Chondrocyte (in vitro differentiated cells): Measurements from ENCODE around the gene DYRK1B. TPM values are rescaled to one million over a fixed set of nuclear protein-coding genes. Genes with fewer than 3 reads are reported as not detected.
"Not testable (repeated sequence)": the region's sequence is repeated elsewhere in the genome, so short reads cannot be mapped to it uniquely, and the experiment has no call there.

Experiments used
- DNase-seq: peaks from one replicate; pipeline ENCODE4 v3.0.0; 2021; ENCODE audit warnings: mixed read lengths, low spot score
- H3K27ac Mint-ChIP-seq: one replicate; pipeline ENCODE4 v1.8.0; 2021; ENCODE audit warnings: mild to moderate bottlenecking, moderate library complexity, mixed read lengths; ENCODE audit not compliant: unreplicated experiment
- H3K27me3 Mint-ChIP-seq: 2 replicates; pipeline ENCODE4 v1.8.0; 2021; ENCODE audit warnings: low read depth, mixed read lengths
- H3K36me3 Mint-ChIP-seq: 2 replicates; pipeline ENCODE4 v1.8.0; 2021; ENCODE audit warnings: low read depth, mixed read lengths
- H3K4me1 Mint-ChIP-seq: 2 replicates; pipeline ENCODE4 v1.8.0; 2021; ENCODE audit warnings: low read depth, mild to moderate bottlenecking, mixed read lengths
- H3K4me3 Mint-ChIP-seq: one replicate; pipeline ENCODE4 v1.8.0; 2021; ENCODE audit warnings: mild to moderate bottlenecking, moderate library complexity, mixed read lengths; ENCODE audit not compliant: unreplicated experiment
- H3K9me3 Mint-ChIP-seq: 2 replicates; pipeline ENCODE4 v1.8.0; 2021; ENCODE audit warnings: low read depth, mixed read lengths
- long read RNA-seq: library from polyadenylated mRNA; stranded (forward); transcript quantifications from one replicate; pipeline ENCODE4 v2.0.0, GENCODE V29; 2021
- total RNA-seq: library from RNA; stranded (reverse); gene quantifications from 3 replicates; pipeline ENCODE4 v1.2.1, GENCODE V29; 2021
- TF ChIP-seq, protein P1 (sequence below): fragments of 200-600 bp; sonication (generic); IDR thresholded peaks from 2 replicates; pipeline ENCODE4 v1.5.0; 2021; ENCODE audit warnings: antibody characterized with exemption, mild to moderate bottlenecking, moderate library complexity

DYRK1B gene
- total RNA-seq: 15.0 to 20.0 TPM (median 19.6 TPM) in 3 replicates
- long read RNA-seq, transcript DYRK1B-203 (11 exons, 2,007 nt): major isoform, 17 of 36 reads
- long read RNA-seq, transcript DYRK1B-201 (11 exons, 2,535 nt): minor isoform, 11 of 36 reads
- long read RNA-seq, partial matches to known transcripts: 1 of 36 reads
- long read RNA-seq, other reads (novel, unspliced or antisense): 6 of 36 reads

DNA sequence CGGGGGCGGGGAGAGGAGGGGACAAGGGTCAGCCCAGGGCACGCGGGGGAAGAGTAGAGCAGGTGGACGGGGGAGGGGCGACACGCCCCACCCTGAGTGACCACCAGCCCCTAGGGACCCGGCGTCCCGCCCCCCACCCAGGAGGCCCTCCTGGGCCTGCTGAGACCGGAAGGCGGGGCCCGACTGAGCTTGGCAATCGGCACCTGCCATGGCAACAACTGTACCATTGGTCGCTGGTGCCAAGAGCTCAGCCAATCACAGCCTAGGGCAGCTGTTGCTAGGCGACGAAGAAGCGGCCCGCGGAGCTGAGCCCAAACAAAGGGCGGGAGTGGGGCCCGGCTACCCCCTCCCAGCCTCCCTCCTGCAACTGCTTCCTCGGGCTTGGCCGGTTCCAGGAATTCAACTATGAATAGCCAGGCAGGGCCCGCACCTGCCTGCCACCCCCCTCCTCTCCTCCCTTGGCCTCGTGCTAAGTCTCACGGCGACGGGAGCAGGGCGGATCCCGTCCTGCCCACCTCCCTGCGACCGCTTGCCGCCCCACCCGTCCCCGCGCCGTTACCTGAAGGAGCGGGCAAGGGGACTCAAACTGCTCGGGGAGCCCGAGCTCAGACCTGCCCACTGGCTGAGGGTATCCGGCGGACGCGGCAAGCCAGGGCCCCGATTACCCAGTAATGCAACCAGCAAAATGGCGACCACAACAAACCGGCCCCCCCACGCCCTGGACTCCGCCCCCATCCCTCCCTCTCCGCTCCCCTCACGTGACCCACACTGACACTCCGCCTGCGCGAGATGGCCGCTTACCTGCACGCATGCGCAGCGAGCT lies at the start of gene DYRK1B:
TSS of gene DYRK1B (minus strand) at position 699 of the 823 bp plus-strand sequence. CDS start 2,295 bp downstream, outside the sequence.
- peaks cover 28% of the 10 kb centered on the region for H3K36me3 Mint-ChIP-seq
- no peaks in the 10 kb centered on the region for H3K27me3 Mint-ChIP-seq

DNA sequence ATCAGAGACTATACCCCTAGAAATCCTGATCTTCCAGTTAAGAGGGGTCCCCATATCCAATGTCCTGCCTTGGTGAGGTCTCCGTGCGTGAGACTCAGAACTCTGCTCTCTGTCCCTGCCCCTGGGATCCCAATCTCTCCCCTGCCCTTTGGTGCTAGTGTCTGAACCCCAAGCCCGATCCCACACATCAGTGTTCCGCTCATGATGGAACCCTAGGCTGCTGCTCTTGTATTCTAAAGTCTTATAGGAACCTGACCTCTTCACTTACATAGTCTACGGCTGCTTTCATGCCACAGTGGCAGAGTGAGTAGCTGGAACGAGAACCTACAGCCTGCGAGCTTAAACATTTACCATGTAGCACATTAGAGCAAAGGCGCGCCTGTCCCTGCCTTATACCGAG lies 48.7 kb upstream of the DYRK1B start:
- not testable (repeated sequence) for DNase-seq, H3K9me3 Mint-ChIP-seq, H3K4me3 Mint-ChIP-seq, H3K4me1 Mint-ChIP-seq, H3K36me3 Mint-ChIP-seq, H3K27me3 Mint-ChIP-seq, H3K27ac Mint-ChIP-seq

More for the DNA sequence above, at the start of gene DYRK1B:
- Mint-ChIP-seq H3K27ac (peak within 1 kb of the TSS; percentile 86), H3K4me1 (peaks cover 19% of the 10 kb centered on the region), H3K4me3 (peak within 1 kb of the TSS; percentile 79), H3K9me3 (no peaks in the 10 kb centered on the region)
- peak; percentile 98 for DNase-seq
- TF ChIP-seq, protein P1, sequence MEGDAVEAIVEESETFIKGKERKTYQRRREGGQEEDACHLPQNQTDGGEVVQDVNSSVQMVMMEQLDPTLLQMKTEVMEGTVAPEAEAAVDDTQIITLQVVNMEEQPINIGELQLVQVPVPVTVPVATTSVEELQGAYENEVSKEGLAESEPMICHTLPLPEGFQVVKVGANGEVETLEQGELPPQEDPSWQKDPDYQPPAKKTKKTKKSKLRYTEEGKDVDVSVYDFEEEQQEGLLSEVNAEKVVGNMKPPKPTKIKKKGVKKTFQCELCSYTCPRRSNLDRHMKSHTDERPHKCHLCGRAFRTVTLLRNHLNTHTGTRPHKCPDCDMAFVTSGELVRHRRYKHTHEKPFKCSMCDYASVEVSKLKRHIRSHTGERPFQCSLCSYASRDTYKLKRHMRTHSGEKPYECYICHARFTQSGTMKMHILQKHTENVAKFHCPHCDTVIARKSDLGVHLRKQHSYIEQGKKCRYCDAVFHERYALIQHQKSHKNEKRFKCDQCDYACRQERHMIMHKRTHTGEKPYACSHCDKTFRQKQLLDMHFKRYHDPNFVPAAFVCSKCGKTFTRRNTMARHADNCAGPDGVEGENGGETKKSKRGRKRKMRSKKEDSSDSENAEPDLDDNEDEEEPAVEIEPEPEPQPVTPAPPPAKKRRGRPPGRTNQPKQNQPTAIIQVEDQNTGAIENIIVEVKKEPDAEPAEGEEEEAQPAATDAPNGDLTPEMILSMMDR: no peak

DNA sequence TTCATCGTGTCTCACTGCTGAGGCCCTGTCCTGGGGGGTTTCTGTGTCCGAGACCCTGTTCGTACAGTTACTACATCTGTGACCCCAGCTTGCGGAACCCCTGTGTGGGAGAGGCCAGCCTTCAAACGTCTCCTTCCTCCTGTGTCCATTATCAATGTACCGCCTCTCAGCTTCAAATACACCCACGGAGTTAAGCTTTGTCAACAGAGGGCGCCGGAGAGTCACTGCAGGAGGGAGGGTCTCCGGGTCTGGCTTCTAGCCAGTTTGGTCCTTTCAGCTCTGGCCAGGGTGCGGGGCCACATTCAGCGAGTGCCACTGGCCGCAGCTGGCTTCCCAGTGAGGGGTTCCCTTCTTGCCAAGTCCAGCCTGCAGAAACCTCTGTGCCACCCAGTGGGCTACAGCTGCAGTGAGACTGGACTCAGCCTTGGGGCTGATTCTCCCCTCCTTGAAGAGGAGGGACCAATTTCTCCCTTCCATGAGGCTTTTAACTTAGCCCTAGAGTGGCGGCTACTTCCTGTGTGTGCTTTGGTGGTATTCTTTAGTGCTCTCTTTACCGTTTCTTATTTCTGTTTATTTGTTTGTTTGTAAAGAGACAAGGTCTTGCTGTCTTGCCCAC lies 47.6 kb upstream of the DYRK1B start:
- H3K9me3 Mint-ChIP-seq, H3K4me1 Mint-ChIP-seq, H3K27ac Mint-ChIP-seq, DNase-seq, H3K27me3 Mint-ChIP-seq, H3K36me3 Mint-ChIP-seq, H3K4me3 Mint-ChIP-seq: not testable (repeated sequence)
- TF ChIP-seq, protein P1: peak; percentile 56

DNA sequence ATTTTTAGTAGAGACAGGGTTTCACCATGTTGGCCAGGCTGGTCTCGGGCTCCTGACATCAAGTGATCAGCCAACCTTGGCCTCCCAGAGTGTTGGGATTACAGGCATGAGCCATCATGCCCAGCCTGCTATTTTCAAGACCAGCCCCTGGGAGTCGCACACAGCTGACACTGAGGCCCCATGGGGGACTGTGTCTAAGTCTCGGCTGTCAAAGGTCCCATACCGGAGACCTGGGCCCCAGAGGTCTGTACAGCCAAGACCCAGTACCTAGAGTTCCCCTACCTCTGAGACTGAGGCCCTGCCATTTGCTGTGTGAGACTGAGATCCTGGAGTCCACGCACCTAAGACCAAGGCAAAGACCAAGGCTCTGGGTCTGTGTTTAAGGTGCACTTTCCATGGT lies 46.3 kb upstream of the DYRK1B start:
- DNase-seq, H3K9me3 Mint-ChIP-seq, H3K4me3 Mint-ChIP-seq: not testable (repeated sequence)

DNA sequence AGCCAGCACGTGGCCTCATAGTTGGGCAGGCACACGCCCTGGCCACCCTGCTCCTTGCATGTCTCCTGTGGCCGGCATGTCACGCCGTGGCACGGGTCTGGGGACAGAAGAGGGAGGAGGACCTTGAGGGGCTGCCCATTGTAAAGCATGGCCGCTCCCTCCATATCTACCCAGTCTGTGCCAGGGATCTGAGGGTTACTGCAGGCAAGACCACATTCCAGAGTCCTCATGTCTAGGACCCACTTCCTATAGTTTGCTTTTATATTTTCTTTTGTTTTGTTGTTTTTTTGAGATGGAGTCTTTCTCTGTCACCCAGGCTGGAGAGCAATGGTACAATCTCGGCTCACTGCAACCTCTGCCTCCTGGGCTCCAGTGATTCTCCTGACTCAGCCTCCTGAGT lies 45.8 kb upstream of the DYRK1B start:
- H3K27me3 Mint-ChIP-seq, H3K9me3 Mint-ChIP-seq, H3K27ac Mint-ChIP-seq, H3K4me1 Mint-ChIP-seq, H3K4me3 Mint-ChIP-seq, H3K36me3 Mint-ChIP-seq, DNase-seq: not testable (repeated sequence)

More for the DNA sequence above, 46.3 kb upstream of the DYRK1B start:
- H3K36me3 Mint-ChIP-seq, H3K4me1 Mint-ChIP-seq, H3K27me3 Mint-ChIP-seq, H3K27ac Mint-ChIP-seq: not testable (repeated sequence)

DNA sequence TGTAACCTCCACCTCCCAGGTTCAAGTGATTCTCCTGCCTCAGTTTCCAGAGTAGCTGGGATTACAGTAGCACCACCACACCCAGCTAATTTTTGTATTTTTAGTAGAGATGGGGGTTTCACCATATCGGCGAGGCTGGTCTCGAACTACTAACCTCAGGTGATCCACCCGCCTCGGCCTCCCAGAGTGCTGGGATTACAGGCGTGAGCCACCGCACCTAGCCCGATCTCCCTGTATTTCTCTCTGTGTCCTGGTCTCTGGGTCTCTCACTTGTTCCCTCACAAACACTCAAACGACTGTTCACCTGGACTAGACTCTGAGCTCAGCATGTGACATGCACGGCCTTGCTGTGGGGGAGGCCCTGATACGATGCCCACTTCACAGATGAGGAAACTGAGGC lies 44.9 kb upstream of the DYRK1B start:
- not testable (repeated sequence) for H3K4me3 Mint-ChIP-seq, H3K27me3 Mint-ChIP-seq, H3K9me3 Mint-ChIP-seq, H3K4me1 Mint-ChIP-seq, H3K36me3 Mint-ChIP-seq, H3K27ac Mint-ChIP-seq
- DNase-seq: peak; percentile 32

DNA sequence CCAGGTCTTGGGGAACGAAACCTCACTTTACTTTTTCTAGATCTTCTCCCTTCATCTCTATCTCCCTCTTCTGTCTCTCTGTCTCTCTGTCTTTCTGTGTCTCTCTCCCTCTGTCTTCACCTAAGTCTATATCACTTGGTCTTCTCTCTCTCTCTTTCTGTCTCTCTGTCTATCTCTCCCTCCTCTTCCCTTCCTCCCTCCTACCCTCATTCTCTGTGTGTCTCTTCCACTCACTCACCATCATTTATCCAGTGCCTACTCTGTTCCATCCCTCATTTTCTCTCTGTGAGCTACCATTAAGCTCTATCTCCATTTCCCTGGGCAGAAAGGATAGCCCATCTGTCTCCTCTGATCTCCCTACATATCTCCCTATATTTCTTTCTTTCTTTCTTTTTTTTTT lies 44.4 kb upstream of the DYRK1B start:
- no peaks in the 10 kb centered on the region for H3K9me3 Mint-ChIP-seq

DNA sequence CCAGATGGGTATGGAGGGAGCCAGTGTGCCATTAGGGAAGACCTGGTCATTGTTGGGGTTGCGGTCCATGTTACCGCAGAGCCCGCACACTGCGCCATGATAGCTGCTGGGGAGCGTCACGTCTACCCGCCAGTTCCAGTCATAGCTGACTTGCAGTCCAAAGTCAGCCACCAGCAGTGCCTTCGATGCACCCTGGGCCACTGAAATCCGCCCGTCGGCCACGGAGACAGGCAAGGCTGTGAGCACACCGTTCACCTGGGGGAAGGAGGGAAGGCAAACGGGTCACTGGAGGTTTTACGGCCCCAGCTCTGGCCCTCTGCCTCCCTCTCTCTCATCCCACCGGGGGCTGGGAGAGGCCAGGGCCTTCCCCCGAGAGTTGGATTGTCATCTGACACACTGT lies 44.0 kb upstream of the DYRK1B start:
- not testable (repeated sequence) for H3K9me3 Mint-ChIP-seq, H3K27ac Mint-ChIP-seq, H3K36me3 Mint-ChIP-seq, H3K4me1 Mint-ChIP-seq, H3K4me3 Mint-ChIP-seq, H3K27me3 Mint-ChIP-seq
- DNase-seq: peak; percentile 91

More for the DNA sequence above, 44.4 kb upstream of the DYRK1B start:
- TF ChIP-seq, protein P1: no peak
- no peak for DNase-seq
- no peaks in the 10 kb centered on the region for H3K4me1 Mint-ChIP-seq
- peaks cover 6% of the 10 kb centered on the region for H3K27me3 Mint-ChIP-seq
- H3K4me3 Mint-ChIP-seq: no peak overlapping the region
- H3K36me3 Mint-ChIP-seq: no peaks in the 10 kb centered on the region
- no peak overlapping the region for H3K27ac Mint-ChIP-seq

DNA sequence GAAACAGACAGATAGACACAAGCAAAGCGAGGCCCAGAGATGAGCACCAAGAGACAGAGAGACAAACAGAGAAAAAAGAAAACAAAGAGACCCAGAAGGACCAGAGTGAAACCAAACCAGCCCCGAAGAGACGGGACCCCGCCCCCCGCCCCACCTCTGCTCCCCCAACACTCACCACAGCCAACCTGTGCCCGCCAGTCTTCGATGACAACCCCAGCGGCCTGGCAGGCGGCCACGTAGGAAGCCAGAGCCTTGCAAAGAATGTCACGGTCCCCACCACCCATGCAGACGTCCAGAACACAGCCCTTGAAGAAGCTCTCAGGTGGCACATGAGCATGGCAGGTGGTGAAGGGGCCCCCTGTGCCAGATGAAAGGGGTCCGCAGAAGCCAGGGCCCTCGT lies 43.5 kb upstream of the DYRK1B start:
- not testable (repeated sequence) for H3K27me3 Mint-ChIP-seq, H3K27ac Mint-ChIP-seq, H3K9me3 Mint-ChIP-seq, H3K4me1 Mint-ChIP-seq, H3K4me3 Mint-ChIP-seq, H3K36me3 Mint-ChIP-seq
- peak; percentile 85 for DNase-seq

DNA sequence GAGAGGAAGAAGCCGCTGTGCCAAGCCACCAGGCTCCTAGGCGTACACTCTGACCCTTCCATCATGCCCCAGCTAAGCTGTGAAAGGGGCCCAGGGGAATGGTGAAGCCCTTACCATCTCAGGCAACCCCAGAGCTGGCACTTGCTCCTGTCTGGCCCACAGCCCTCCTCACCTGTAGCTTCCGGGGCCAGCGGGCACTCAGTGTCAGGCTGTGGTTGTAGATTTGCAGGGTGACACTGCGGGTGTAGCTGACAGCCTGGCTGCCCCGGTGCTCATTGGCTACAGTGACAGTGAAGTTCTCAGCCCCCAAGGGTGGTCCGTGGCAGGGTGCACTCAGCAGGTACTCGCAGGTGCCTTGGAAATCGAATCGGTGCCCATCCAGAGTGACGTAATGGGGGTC lies 42.5 kb upstream of the DYRK1B start:
- not testable (repeated sequence) for H3K36me3 Mint-ChIP-seq, H3K27me3 Mint-ChIP-seq, H3K27ac Mint-ChIP-seq, H3K9me3 Mint-ChIP-seq, H3K4me3 Mint-ChIP-seq, H3K4me1 Mint-ChIP-seq
- peak; percentile 2 for DNase-seq
